GM12878 (cell line): ENCODE data around the gene CASTOR1. TPM values are rescaled to one million over a fixed set of nuclear protein-coding genes. Genes with fewer than 3 reads are reported as not detected.

Experiments used
- BCLAF1 ChIP-seq: fragments of 450-650 bp; IDR thresholded peaks from 2 replicates; pipeline ENCODE4 v1.6.1; 2017; ENCODE audit warnings: antibody characterized with exemption, mild to moderate bottlenecking, moderate library complexity
- BMI1 ChIP-seq: fragments of 450-650 bp; IDR thresholded peaks from 2 replicates; pipeline ENCODE4 v1.6.1; 2016; ENCODE audit warnings: mild to moderate bottlenecking, moderate library complexity, borderline replicate concordance
- CHD1 ChIP-seq: IDR thresholded peaks from 2 replicates; pipeline ENCODE4 v1.6.1; 2012; ENCODE audit warnings: low read depth, low read length, improper control_type of control experiment
- CHD2 ChIP-seq: IDR thresholded peaks from 2 replicates; pipeline ENCODE4 v1.6.1; 2011; ENCODE audit warnings: low read depth, low read length, improper control_type of control experiment, borderline replicate concordance
- FOS ChIP-seq: IDR thresholded peaks from 3 replicates; pipeline ENCODE4 v1.6.1; 2011; ENCODE audit warnings: borderline replicate concordance; ENCODE audit not compliant: insufficient read length; ENCODE audit errors: extremely low read depth
- MTA2 ChIP-seq: fragments of 450-650 bp; IDR thresholded peaks from 2 replicates; pipeline ENCODE4 v1.6.1; 2016; ENCODE audit warnings: low read depth, mild to moderate bottlenecking, moderate library complexity
- PRDM15 ChIP-seq: fragments of 450-650 bp; formaldehyde crosslinking; IDR thresholded peaks from 2 replicates; pipeline ENCODE4 v1.4.0; 2020; ENCODE audit warnings: mild to moderate bottlenecking, moderate library complexity
- RELA ChIP-seq: fragments of 450-650 bp; IDR thresholded peaks from 2 replicates; pipeline ENCODE4 v1.8.0; 2014; ENCODE audit warnings: borderline replicate concordance; ENCODE audit not compliant: partially characterized antibody
- RUNX3 ChIP-seq: IDR thresholded peaks from 2 replicates; pipeline ENCODE4 v1.6.1; 2012; ENCODE audit warnings: low read length, inconsistent platforms
- SKIL ChIP-seq: fragments of 450-650 bp; IDR thresholded peaks from 2 replicates; pipeline ENCODE4 v1.6.1; 2017; ENCODE audit warnings: mild to moderate bottlenecking, low read depth, inconsistent platforms; ENCODE audit not compliant: poor library complexity, severe bottlenecking
- STAT1 ChIP-seq: fragments of 450-650 bp; conservative IDR thresholded peaks from 2 replicates; pipeline ENCODE4 v1.6.1; 2014; ENCODE audit warnings: antibody characterized with exemption, mild to moderate bottlenecking
- TCF12 ChIP-seq: IDR thresholded peaks from 2 replicates; pipeline ENCODE4 v1.6.1; 2011; ENCODE audit warnings: low read depth, mild to moderate bottlenecking, low read length
- ZBTB11 ChIP-seq: fragments of 450-650 bp; formaldehyde crosslinking; IDR thresholded peaks from 2 replicates; pipeline ENCODE4 v1.5.0; 2022; ENCODE audit warnings: mild to moderate bottlenecking, missing genetic modification characterization
- ZNF217 ChIP-seq: fragments of 450-650 bp; IDR thresholded peaks from 2 replicates; pipeline ENCODE4 v1.6.1; 2017; ENCODE audit warnings: antibody characterized with exemption, mild to moderate bottlenecking
- polyA plus RNA-seq, 11 experiments: library from polyadenylated mRNA; depleted of rRNA in 4 of 11; unstranded in 6 of 11; stranded (reverse) in 5 of 11; fragments of >200 nt; fragmentation: Nextera tagmentation in 4 of 11; fragmentation: Illumina TruSeq in 1 of 11; extraction: Ambion mirVana in 4 of 11; extraction: Trizol in 1 of 11; gene quantifications; 1 replicate in 1 of 11; 2 replicates in 10 of 11; pipeline versions ENCODE4 v1.2.1 to v1.2.3, GENCODE V29; 2011 to 2016; ENCODE audit warnings: inconsistent platforms in 2 of 11, missing spikeins in 2 of 11, low read depth in 1 of 11
- total RNA-seq, 4 experiments: library from RNA; depleted of rRNA in 3 of 4; stranded (reverse); fragments of >200 nt in 3 of 4; fragmentation: Illumina TruSeq in 1 of 4; extraction: Trizol in 1 of 4; gene quantifications; 2 replicates each; pipeline versions ENCODE4 v1.2.1 to v1.2.3, GENCODE V29; 2013 to 2021

CASTOR1 gene
- total and polyA plus RNA-seq, 10 of the 15 experiments (the other 5 are each of a cell fraction or from before 2014, with no cell fraction given): 0.31 to 9.1 (median 3.3) TPM

- 0 out of 2 replicates have a peak, but pooled peaks have one; percentile 14 for TF ChIP-seq TCF12
- TF ChIP-seq FOS: no peak
- TF ChIP-seq ZBTB11 (CRISPR knock-in tag): no peak
- peak; percentile 92; the same call in 1 of the 2 replicates for TF ChIP-seq ZNF217
- TF ChIP-seq PRDM15: no peak
- no peak for TF ChIP-seq STAT1
- TF ChIP-seq RUNX3: peak; percentile 79
- TF ChIP-seq CHD1: no peak
- TF ChIP-seq SKIL: no peak
- no peak for TF ChIP-seq CHD2
- TF ChIP-seq BMI1: no peak
- TF ChIP-seq MTA2: no peak
- TF ChIP-seq BCLAF1: no peak
- no peak for TF ChIP-seq RELA
These were observed 1.5 kb downstream of the CASTOR1 start (continued) for GRCh38 chr22:30287648-30288418.
